HFF-Myc (cell line): ENCODE data around the gene MEF2A.

Source experiments
- DNase-seq: peaks from one replicate; pipeline ENCODE4 v3.0.0-alpha.2; 2011; ENCODE audit warnings: low read depth; ENCODE audit errors: extremely low read depth
- H3K4me3 ChIP-seq: replicated peaks from 2 replicates; pipeline ENCODE4 v1.5.1; 2011; ENCODE audit warnings: low read depth, mild to moderate bottlenecking, control low read depth, low read length
- CTCF ChIP-seq: IDR thresholded peaks from 2 replicates; pipeline ENCODE4 v1.5.1; 2012; ENCODE audit warnings: mild to moderate bottlenecking, low read depth, low read length, control low read depth; ENCODE audit errors: missing control alignments

The MEF2A gene

GRCh38 chr15:99603828-99604227 is 38.0 kb downstream of the MEF2A start:
- H3K4me3 ChIP-seq = no peak overlapping the region
- no peak for TF ChIP-seq CTCF
- no peak for DNase-seq

- DNase-seq = no peak
- no peak for TF ChIP-seq CTCF
- H3K4me3 ChIP-seq = no peak overlapping the region
Measured at GRCh38 chr15:99604865-99605264, 39.1 kb downstream of the MEF2A start.

GRCh38 chr15:99605490-99605931 is 39.7 kb downstream of the MEF2A start:
- no peak for TF ChIP-seq CTCF
- DNase-seq = no peak
- H3K4me3 ChIP-seq = no peak overlapping the region

GRCh38 chr15:99605990-99606389 is 40.2 kb downstream of the MEF2A start:
- no peak for DNase-seq
- TF ChIP-seq CTCF = no peak
- no peak overlapping the region for H3K4me3 ChIP-seq

- H3K4me3 ChIP-seq = no peak overlapping the region
- no peak for DNase-seq
- TF ChIP-seq CTCF = no peak
Measured at GRCh38 chr15:99606646-99607045, 40.9 kb downstream of the MEF2A start.

- no peak for DNase-seq
- H3K4me3 ChIP-seq = no peak overlapping the region
- no peak for TF ChIP-seq CTCF
Measured at GRCh38 chr15:99613481-99613880, 47.7 kb downstream of the MEF2A start.

- TF ChIP-seq CTCF = no peak
- H3K4me3 ChIP-seq = no peak overlapping the region
- no peak for DNase-seq
Measured at GRCh38 chr15:99613887-99614647, 48.3 kb downstream of the MEF2A start.
